Activated CD4-positive, alpha-beta T cell treated with anti-CD3 and anti-CD28 coated beads for 1 hour (primary cell): ENCODE results near the gene HDAC7.

ENCODE experiments used
- DNase-seq: peaks from one replicate; pipeline ENCODE4 v3.0.0-alpha.2; 2020

Gene HDAC7

GRCh38 chr12:47819896-47820630, at the start of gene HDAC7:
HDAC7 (minus strand) TSS chr12:47819903; CDS start chr12:47819785, 118 bp downstream.
- DNase-seq, result peak; percentile 60

DNA sequence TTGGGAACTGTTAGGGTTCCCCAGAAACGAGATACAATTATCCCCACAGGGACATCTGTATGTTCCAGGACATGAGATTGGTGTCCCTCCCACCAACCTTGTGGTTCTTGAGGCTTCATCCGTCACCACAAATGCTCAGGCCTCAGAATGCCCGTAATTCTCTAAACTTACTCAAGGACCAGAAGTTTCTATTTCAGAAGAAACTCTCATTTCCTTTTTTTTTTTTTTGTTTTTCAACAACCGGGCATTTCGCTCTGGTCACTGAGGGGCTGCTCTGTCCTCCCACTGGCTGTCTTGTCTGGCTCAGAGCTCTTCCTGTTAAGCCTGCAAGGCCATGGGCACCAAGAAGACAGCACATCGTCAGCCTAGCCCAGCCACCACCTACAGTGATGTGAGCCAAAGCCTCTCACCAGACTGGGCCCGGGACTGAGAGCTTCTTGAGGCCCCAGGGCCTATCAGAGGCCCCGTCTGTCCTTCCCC, 48.9 kb upstream of the HDAC7 start:
- DNase-seq, result no peak

- DNase-seq, result no peak
Observed at GRCh38 chr12:47868041-47868440, 48.3 kb upstream of the HDAC7 start.

GRCh38 chr12:47867495-47867941, 47.8 kb upstream of the HDAC7 start:
- DNase-seq, result no peak

DNA sequence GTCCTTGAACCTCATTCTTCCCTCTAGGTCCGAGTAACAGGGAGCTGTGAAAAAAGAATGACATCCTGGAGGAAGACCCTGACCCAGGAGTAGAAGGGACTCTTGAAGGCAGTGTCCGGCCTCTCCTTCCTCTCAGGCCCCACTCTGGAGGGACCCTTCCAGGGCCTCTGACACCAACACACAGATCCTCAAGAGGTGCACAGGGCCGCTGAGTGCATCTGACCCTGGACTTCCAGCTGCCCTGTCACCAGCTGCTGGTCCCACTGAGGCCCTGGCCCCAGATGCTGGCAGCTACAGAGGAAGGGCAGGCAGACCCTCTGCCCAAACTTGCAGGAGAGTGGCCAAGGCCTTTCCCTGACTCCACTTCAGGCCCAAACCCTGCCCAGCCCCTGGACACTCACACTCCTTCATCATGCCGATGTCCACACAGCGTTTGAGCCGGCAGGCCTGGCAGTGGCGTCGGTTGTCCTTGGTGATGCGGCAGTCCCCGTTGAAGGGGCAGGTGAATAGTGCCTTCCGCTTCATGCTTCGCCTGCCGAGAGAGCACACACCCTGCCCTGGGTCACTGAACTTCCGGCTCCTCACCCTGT, 45.0 kb upstream of the HDAC7 start:
- no peak for DNase-seq

DNA sequence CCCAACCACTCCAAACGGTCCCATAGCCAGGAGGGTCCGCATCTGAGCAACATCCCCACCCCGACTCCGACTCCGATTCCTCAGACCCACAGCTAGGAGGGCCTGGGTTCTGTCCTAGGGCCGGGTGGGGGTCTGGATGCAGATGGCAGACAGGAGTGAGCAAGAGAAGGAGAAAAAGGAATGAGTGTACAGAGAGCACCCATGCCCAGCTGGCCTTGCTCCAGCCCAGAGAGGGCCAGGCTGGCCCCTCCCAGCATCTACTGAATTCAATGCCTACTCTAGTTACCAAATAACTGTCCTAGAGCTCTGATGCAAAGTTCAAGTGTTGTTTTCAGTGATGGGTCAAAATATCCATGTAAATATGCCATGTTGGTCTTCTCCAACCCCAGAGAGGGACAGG, 44.3 kb upstream of the HDAC7 start:
- DNase-seq, result no peak

GRCh38 chr12:47863467-47863866, 43.8 kb upstream of the HDAC7 start:
- no peak for DNase-seq

DNA sequence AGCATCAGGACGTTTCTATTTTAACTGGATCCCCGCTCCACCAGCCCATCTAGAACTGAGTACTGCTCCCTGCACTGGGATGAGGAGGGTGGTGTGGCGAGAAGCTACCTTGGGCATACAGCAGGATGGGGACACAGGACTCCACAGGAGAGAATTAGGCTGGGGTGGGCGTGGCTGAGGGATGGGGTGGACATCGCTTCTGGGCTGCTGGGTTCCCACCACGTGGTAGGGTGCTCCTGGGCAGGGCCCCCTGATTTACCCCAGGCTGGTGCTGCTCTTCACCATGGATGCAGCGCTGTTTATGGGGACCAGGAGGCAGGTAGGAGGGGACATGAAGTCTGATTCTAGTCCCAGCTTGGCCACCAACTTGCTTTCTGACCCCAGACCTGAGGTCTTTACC, 43.2 kb upstream of the HDAC7 start:
- no peak for DNase-seq

- no peak for DNase-seq
Observed at GRCh38 chr12:47862167-47862750, 42.6 kb upstream of the HDAC7 start.

GRCh38 chr12:47860873-47861272, 41.2 kb upstream of the HDAC7 start:
- no peak for DNase-seq

DNA sequence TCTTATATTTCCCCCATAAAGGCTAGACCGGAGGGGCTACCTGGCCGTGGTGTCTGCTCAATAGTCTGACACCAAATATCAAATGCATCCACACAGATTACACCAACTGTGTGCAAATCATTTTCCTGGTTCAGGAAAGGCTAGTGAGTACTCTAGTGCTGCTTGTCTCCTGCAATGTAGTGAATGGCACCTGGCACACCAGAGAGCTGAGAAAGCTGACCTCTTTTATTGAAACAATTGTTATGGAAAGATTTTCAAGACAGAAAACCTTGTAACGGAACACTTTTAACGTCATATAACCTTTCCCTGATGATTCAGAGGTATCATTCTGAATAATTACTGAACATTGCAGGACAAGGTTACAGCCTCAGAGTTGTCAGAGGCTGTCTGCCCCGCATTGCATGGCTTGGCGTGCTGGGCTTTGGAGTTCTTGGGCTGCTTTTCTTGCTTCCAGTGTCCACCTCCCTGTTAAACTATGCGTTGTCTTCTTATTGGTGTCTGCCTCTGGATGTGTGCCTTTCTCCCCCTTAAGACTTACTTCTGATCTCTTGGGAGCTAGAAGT, 40.7 kb upstream of the HDAC7 start:
- no peak for DNase-seq

GRCh38 chr12:47858511-47859266, 39.0 kb upstream of the HDAC7 start:
- DNase-seq, result no peak

DNA sequence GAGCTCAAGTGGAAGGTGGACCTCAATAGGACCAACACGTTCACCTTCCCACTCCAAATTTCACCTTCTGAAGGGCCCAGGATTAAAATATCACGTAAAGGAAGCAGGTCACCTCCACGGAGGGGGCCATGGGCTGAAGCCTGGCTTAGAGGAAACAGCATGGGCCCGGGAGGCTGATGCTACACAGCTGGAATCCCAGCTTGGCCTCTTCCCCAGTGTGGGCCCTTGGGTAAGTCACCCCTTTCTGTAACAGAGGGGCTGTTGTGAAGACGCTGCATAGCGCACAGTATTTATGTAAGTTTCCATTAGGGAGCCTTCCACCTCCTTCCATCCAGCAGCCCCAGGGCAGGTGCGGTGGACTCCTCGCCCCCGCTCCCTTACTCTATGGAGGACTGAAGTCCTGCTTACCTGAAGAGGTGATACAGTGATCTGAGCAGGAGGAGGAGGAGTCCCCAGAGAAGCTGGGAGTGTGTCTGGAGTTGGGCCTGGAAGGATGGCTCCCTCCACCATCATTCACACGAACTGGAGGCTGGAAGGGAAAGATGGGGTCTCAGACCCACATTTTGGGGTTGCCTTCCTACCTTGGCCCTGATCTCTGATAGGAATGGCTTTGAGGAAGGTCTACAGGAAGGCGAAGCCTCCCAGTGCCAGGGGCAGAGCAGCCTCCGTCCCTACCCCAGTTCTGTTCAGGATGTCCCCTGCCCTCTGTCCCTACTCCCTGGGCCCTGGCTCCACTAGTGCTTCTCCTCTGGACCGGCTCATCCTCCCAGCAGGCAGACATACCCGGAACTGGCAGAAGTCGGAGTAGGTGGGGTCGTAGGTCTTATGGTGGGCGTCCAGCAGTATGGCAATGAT, 37.2 kb upstream of the HDAC7 start:
- DNase-seq, result no peak

- no peak for DNase-seq
Observed at GRCh38 chr12:47856094-47856493, 36.4 kb upstream of the HDAC7 start.

DNA sequence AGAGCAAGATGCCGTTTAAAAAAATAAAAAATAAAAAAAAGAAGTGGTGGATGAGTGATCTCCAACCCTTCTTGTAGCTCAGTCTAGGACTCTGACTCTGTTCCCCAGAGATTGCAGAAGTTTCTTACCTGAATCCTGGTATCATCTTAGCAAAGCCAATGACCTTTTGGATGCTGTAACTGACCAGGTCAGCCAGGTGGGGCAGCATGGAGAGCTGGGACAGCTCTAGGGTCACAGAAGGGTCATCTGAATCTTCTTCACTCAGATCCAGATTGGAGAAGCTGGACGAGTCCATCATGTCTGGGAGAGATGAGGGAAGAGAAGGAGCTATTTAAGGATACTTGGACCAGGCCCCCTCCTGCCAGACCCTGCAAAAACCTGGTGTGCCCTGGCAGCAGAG, 35.8 kb upstream of the HDAC7 start:
- DNase-seq, result no peak

- no peak for DNase-seq
Observed at GRCh38 chr12:47854531-47854930, 34.8 kb upstream of the HDAC7 start.

- no peak for DNase-seq
Observed at GRCh38 chr12:47852096-47852571, 32.4 kb upstream of the HDAC7 start.

DNA sequence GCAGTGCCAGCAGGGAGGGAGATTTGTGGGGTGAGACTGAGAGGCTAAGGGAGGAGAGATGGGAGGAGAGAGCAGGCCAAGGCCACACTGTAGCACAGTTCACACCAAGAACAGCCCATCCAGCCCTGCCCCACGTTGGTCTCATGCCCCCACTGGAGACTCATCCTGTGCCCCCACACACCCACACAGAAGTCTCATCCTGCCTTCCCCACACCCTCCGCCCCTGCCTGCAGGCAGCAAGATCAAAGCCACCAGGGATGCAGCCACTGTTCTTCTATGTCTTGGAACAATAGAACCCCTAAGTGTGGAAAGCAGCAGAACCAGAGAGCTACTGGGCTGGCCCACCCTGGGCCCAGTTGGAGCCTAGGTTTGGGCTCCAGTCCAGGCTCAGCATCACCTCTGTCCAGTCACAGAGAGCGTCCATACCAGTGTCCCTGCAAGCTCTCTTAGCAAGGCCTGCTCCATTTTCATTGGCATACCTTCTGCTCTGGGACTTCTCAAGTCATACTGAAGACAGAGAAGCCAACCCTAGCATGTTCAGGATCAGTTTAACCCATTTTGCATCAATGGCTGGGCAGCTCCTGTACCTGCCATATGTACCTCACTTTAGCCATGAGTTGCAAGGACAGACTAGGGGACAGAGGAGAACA, 31.7 kb upstream of the HDAC7 start:
- DNase-seq, result no peak

GRCh38 chr12:47850153-47851084, 30.7 kb upstream of the HDAC7 start:
- DNase-seq, result no peak

DNA sequence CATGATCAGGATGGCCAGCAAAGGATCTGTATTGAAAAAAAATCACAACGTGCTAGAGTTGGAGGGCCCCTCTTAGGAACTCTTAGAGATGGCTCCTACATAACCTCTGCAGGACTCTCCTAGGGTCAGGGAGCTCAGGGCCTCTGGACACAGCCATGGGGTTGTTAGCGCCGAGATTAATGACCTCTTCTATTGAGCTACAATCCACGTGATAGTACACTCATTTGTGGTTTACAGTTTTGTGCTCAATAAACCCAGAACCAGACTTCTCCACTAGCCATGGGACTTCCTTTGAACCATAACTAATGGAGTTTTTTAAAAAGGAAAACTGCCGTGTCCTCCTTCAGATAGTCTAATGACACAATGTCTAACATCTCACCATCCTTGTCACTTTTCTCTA, 29.6 kb upstream of the HDAC7 start:
- no peak for DNase-seq
